Stimulated activated CD8-positive, alpha-beta memory T cell treated with anti-CD3 and anti-CD28 coated beads, Interleukin-15, amount 100 ng/mL, for 1 hour (primary cell): ENCODE results near the gene RAD51C.
A peak's percentile ranks its signal among the peaks of the same experiment; 100 is the strongest.
"Not testable (repeated sequence)": the region's sequence is repeated elsewhere in the genome, so short reads cannot be mapped to it uniquely, and the experiment has no call there.

ENCODE experiments used
- DNase-seq: peaks from one replicate; pipeline ENCODE4 v3.0.0-alpha.2; 2020; ENCODE audit warnings: low read depth

Gene RAD51C

DNA sequence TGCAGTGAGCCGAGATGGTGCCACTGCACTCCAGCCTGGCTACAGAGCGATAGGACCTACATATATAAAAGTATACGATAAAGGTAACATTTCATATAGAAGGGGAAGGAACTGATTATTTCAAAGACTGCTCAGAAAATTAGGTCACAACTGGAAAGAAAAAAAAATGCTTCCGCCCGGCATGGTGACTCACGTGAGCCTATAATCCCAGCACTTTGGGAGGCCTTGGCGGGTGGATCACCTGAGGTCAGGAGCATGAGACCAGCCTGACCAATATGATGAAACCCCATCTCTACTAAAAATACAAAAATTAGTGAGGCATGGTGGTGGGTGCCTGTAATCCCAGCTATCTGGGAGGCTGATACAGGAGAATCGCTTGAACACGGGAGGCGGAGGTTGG is 8.4 kb upstream of the RAD51C start:
- DNase-seq: no peak

DNA sequence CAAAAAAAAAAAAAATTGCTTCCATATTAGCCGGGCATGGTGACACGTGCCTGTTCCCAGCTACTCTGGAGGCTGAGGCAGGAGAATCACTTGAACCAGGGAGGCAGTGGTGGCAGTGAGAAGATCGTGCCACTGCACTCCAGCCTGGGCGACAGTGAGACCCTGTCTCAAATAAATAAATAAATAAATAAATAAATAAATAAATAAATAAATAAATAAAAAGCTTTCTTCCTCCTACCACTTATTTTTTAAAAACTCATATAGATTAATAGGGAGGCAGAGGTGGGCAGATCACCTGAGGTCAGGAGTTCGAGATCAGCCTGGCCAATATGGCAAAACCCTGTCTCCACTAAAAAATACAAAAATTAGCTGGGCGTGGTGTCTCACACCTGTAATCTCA is 7.9 kb upstream of the RAD51C start:
- DNase-seq: not testable (repeated sequence)

DNA sequence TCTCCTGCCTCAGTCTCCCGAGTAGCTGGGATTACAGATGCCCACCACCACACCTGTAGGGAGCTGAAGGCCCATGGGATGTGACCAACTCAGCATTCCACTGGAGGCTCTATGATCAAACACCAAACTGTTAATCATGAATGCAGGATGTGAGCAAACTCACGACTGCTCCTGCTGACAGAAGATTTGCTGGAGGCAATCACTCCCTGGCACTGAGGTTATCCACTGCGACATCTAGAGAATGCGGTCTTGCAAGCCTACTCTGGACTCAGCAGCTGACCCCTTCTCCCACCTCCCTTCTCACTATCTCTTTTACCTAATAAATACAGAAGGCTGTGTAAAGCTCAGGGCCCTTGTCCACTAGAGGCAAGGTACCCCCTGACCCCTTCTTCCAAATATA is 5.4 kb upstream of the RAD51C start:
- DNase-seq: no peak

DNA sequence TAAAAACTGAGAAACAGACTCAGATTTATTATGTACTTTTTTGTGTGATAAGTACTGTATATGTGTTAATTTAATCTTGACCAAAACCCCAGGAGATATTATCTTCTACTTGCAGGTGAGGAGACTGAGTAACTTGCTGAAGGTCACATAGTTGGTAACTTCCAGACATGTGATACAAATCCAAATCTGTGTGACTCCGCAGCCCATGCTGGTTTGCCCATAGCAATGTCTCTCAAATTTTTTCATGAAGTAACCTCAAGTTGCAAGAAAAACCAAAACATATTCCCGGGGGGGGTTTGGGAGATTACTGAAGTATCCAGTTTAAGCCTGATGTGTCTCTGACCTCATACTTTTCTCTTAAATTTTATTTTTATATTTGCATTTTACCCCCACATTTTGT is 3.9 kb upstream of the RAD51C start:
- no peak for DNase-seq

DNA sequence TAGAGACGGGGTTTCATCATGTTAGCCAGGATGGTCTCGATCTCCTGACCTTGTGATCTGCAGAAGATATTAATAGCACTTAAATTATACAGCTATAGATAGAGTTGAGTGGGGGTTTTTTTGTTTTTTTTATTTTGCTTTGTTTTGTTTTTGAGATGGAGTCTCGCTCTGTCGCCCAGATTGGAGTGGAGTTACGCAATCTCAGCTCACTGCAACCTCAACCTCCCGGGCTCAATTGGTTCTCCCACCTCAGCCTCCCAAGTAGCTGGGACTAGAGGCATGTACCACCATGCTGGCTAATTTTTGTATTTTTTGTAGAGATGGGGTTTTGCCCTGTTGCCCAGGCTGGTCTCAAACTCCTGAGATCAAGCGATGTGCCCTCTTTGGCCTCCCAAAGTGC is 2.4 kb upstream of the RAD51C start:
- not testable (repeated sequence) for DNase-seq

DNA sequence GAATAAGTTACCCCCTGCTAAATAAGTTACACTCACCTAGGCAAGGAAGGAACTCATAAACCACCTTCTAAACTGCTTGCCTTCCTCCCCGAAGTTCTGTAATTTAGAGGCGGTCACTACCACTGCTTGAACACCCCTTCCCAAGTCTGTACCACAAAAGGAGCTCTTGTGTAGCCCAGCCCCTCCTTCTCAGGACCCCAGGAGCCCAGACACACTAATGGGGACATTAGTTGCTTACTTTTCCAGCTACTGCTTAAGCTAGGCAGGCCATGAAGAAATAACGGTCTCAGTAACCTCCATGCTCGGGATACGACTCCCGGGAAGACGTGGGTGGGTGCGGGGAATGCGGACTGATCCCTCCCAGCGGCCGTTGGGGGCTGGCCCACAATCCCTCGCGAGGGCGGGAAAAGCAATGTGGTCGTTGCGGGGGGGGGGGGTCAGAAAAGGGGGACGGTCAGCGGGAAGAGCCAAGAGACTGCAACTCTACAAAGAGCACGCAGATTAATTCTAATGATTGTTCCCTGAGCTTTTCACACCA is 632 bp upstream of the RAD51C start, which contains the start of gene TEX14:
Gene TEX14 (minus strand): TSS at position 345 of the 538 bp plus-strand sequence. CDS start 40,044 bp downstream, outside the sequence.
- DNase-seq: no peak

DNA sequence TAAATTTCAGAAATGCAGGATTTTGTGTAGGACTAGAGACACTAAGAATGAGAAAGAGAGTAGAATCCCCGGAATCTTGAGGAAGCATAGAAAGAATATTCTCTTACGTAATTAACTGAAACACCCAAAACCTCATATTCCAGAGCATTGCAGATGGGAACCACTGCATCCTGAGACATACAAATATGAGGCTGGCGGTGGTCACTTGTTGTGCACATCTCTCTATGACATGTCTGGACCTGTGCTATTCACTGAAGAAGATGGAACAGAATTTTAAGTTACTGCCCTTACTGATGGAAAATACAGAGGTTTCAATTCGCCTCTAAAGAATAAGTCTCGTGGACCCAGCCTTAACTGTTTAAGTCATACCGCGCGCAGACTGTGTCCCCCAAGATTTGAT is 806 bp downstream of the RAD51C start:
- no peak for DNase-seq

DNA sequence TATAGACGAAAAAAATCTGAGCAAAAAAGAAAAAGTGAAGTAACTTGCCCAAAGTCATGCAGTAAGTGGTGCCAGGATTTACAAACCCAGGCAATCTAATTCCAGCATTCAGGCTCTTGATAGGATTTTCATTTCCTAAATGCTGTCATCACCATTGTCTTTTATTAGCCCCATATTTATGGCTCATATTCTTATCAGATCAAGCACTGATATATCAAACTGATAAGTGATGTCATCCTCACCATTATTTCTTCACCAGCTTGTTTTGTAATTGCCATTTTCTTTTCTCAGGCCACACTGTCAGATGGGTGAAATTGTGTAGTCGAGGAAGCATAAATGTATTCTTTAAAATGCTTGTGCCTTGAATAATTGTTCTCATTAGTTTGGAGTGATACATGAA is 1.3 kb downstream of the RAD51C start:
- DNase-seq: no peak

DNA sequence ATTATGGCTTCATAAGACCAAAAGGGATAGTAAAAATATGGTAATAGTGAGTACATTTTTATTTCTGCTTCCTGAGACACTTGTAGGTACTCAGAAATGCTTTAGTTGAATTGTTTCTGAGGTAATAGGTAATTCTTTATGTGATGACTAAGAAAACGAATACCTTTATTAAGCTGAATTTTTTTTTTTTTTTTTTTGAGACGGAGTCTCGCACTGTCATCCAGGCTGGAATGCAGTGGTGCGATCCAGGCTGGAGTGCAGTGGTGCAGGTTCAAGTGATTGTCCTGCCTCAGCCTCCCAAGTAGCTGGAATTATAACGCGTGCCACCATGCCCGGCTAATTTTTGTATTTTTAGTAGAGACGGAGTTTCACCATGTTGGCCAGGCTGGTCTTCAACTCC is 1.9 kb downstream of the RAD51C start:
- DNase-seq: no peak

DNA sequence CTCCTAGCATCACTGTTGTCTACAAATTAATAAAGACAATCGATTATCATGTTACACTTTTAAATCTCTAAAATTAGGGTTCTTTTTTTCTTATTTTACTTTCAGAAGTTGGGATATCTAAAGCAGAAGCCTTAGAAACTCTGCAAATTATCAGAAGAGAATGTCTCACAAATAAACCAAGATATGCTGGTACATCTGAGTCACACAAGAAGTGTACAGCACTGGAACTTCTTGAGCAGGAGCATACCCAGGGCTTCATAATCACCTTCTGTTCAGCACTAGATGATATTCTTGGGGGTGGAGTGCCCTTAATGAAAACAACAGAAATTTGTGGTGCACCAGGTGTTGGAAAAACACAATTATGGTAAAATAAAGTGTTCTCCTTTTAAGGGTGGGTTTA is 2.4 kb downstream of the RAD51C start:
- no peak for DNase-seq

DNA sequence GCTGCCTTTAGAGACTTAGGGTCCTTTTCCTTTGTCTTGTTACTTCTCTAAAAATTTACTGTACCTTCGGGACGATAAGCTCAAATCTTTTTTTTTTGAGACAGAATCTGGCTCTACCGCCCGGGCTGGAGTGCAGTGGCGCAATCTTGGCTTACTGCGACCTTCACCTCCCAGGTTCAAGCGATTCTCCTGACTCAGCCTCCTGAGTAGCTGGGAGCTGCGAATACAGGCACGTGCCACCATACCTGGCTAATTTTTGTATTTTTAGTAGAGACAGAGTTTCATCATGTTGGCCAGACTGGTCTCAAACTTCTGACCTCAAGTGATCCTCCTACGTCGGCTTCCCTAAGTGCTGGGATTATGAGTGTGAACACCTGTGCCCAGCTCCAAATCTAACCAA is 7.4 kb downstream of the RAD51C start:
- DNase-seq: no peak

DNA sequence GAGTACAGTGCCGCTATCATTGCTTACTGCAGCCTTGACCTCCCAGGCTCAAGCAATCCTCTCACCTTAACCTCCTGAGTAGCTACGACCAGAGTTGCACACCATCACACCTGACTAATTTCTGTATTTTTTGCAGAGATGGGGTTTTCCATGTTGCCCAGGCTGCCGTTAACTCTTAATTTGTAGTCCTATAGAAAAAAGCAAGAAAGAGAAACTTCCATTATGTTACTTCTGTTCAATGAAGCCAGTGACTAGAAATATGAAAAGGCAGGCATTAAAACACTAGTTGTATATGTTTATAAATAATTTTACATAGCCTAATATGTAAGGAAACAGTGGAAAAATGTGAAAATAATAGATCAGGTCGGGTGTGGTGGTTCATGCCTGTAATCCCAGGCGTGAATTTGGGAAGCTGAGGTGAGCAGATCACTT is 9.7 kb downstream of the RAD51C start:
- DNase-seq: no peak

DNA sequence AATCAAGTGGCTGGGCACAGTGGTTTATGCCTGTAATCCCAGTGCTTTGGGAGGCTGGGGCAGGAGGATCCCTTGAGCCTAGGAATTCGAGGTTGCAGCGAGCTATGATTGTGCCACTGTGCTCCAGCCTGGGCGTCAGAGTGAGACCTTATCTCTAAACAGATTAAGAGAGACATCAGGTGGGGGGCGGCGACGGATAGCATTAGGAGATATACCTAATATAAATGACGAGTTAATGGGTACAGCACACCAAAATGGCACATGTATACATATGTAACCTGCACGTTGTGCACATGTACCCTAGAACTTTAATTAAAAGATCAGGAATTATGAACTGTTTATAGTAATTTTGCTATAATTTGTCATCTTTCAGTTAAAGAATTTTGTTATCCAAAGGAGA is 10.3 kb downstream of the RAD51C start:
- no peak for DNase-seq

DNA sequence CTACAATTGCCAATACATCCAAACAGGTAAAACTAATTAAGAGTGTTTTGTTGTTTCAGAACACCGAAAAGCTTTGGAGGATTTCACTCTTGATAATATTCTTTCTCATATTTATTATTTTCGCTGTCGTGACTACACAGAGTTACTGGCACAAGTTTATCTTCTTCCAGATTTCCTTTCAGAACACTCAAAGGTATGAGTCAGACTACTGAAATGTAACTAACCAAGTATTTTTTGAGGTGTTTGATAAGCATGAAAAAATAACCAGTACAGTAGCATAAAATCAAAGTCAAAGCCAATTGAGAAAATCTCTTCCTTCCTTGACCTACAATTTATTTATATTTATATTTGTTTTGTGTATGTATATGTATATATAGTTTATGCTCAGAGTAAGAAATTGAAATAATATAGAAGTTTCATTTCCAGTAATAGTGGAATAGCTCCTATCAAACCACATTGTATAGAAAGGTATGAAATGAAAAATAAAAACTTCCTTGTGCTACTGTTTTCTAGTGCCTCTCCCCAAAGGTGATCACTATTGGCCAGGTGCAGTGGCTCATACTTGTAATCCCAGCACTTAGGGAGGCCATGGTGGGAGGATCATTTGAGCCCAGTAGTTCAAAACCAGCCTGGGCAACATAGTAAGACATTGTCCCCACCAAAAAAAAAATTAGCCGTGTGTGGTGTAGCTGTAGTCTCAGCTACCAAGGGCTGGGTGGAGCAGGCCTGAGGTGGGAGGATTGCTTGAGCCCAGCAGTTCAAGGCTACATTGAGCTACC is 10.9 kb downstream of the RAD51C start:
- no peak for DNase-seq

DNA sequence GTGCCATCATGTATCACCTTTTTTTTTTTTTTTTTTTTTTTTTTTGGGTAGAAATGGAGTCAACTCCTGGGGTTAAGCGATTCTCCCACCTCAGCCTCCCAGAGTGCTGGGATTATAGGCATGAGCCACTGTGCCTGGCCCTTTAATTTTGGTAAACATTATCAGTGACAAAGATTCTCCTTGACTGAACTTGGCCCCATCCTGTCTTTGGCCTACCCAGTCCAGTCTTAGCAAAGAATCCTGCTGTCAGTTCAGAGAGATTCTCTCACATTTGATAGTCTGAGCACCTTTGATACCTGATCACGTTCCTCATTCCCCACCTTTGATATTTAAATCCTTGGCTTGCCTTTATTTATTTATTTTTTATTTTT is 11.5 kb downstream of the RAD51C start:
- no peak for DNase-seq

DNA sequence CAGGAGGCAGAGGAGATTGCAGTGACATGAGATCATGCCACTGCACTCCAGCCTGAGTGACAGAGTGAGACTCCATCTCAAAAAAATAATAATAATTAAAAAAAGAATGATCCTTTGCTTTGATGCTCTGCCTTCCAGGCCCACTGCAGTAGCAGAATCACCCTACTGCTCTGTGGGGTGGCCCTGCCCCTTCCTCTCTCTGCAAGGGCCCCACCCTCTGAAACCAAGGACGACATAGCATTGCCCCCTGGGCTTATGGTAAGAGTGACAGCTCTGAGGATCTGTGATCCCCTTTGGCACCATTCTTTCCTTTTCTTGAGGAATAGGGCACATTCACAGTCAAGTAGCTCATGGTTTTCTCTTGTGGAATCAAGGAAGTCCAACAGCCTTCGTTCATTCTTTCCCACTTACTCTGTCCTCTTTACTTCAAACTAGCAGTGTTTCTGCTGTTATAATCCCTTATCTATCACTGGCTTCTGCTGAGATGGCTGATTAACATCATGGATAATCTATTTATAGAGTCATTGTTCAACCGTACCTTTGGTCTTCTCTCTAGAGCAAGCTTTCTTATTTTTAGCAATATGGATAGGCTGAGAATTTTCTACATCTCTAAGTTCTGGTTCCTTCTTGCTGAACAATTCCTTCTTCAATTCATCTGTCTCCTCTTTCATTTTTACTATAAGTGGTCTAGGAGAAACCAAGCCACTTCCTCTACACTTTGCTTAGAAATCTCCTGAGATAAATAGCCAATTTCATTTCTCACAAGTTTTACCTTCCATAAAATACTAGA is 14.1 kb downstream of the RAD51C start:
- DNase-seq: no peak

DNA sequence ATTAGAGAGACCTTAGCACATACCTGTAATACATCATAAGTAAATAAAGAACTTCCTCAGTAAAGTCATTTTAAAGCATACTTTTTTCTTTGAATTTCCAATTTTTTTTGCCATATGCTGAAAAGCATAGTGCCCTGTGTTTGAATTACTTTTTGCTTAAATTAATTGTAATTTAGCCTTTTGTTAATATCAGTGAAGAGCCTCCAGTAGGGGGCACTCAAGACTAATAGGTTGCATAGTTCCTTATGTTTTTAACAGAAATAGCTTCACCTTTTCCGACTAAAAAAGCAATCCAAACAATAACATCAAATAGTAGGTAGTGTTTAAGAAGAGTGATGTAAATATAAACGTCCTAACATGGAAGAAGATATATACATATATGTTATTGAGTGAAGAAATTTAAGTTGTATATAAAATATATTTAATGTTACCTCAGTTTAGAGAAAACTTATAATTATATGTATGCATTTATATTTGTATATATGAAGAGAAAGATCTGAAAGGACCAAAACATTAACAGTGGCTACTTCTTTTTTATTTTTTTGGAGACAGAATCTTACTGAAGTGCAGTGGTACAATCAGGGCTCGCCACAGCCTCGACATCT is 18.6 kb downstream of the RAD51C start:
- peak; percentile 5 for DNase-seq

DNA sequence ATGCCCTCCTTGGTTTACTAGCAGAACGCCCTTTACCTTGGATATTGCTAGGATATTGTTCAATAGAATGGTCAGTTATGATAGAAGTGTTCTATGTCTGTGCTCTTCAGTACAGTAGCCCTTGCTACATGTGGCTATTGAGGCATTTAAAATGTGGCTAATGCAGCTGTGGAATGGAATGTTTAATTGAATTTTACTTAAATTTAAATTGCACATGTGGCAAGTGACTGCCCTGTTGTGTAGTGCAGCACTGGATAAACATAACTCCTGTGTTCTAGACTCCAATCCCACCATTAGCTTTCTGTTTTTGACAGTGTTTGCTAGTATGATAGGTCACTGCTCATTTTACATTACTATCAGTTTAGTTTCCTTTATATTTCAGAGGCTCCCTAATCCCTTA is 29.9 kb downstream of the RAD51C start:
- no peak for DNase-seq

DNA sequence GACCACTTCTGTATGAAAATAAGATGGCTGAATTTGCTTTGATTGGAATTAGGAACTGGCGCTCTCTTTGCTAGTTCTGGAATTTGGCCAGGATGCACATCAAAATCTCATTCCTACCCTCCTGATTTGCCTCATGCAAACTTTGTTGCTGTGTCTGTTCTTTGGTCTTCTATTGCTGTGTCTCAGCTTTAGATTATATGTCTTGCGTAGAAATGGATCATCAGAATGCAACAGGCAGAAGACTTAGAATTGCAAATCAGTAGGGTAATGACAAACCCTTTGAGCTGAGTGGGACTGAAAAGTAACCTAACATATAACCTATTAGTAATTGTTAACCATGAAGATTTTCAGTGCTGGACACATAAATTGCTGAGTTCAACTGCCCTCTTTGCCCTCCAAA is 30.3 kb downstream of the RAD51C start:
- DNase-seq: no peak

DNA sequence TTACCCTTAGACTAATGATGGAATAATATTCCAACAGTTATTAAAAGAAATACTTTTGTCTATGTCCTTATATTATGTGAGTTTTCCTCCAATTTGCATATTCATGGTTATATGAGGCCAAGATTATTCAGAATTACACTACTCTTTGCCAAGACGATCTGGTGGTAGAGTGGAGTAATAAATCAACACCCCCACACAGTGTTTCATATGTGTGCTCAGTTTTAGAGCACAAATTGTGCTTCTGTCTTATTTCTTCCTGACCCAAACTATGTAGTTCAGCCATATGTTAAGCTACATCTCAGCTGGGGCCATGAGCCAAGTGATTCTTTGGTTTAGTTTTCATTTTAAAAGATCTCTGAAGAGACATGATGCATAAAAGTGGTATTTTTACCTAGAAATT is 36.4 kb downstream of the RAD51C start:
- DNase-seq: no peak

DNA sequence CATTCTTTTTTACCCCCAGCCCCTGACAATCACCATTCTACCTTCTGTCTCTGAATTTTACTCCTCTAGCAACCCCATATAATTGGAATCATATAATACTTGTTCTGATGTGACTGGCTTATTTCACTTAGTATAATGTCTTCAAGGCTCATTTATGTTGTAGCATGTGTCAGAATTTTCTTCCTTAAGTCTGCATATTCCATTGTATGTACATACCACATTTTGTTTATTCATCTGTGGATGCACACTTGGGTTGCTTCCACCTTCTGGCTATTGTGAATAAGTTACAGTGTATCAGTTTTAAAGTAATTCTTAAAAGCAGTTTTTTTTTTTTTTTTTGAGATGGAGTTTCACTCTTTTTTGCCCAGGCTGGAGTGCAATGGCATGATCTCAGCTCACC is 38.5 kb downstream of the RAD51C start:
- DNase-seq: no peak

DNA sequence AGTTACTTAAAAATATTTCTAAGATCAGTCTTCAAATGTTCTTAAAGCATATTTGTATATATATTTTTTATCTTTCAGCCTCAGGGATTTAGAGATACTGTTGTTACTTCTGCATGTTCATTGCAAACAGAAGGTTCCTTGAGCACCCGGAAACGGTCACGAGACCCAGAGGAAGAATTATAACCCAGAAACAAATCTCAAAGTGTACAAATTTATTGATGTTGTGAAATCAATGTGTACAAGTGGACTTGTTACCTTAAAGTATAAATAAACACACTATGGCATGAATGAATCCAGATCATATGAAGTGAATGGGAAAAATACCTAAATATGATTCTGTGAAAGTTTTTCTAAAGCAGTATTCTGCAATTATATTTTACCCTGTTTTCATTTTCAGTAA is 41.6 kb downstream of the RAD51C start:
- no peak for DNase-seq

DNA sequence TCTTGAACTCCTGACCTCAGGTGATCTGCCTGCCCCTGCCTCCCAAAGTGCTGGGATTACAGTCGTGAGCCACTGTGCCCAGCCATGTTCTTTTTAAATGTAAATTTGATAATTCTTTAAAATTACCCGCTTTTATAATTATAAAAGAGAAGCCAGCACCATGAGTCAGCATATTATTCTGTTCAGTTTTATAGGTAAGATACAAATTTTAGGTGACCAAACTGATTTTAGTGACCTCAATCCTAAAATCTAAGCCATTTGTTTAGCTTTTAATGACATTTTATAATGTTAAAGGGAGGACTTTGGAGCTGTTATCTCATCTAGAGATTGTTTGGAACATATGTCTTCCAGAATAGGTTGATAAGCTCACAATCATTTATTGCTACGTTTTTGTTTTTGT is 42.4 kb downstream of the RAD51C start:
- DNase-seq: no peak
